ENCODE data around the gene FN3KRP.

DNA sequence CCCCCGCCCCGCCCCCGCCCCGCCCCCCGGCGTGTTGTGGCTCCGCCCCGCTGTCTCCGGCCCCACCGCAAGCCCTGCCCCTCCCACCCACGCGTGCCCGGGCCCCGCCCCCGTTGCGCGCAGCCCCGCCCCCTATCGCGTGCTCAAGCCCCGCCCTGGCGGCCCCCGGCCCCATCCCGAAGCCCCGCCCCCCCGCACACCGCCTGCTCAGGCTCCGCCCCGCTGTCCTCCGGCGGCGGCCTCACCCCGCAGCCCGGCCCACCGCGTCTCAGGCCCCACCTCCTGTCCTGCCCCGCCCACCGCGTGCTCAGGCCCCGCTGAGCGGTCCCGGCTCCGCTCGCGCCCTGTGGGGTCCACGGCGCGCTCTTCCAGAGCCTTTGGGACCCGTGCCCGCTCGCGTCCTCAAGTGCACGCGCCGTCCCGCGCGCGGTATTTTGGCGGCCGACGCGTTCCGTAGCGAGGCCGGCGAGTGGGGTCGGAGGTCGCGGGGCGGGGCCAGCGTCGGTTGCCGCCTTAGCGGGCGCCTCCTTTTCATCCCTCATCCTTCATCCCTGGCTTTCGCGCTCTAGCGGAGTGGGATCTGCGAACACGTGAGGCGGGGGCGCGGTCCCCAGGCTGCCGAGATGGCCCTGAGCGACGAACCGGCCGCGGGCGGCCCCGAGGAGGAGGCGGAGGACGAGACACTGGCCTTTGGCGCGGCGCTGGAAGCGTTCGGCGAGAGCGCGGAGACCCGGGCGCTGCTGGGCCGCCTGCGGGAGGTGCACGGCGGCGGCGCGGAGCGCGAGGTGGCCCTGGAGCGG is 35.3 kb downstream of the FN3KRP start, which contains the start of gene TBCD:
- TF ChIP-seq, protein P1, sequence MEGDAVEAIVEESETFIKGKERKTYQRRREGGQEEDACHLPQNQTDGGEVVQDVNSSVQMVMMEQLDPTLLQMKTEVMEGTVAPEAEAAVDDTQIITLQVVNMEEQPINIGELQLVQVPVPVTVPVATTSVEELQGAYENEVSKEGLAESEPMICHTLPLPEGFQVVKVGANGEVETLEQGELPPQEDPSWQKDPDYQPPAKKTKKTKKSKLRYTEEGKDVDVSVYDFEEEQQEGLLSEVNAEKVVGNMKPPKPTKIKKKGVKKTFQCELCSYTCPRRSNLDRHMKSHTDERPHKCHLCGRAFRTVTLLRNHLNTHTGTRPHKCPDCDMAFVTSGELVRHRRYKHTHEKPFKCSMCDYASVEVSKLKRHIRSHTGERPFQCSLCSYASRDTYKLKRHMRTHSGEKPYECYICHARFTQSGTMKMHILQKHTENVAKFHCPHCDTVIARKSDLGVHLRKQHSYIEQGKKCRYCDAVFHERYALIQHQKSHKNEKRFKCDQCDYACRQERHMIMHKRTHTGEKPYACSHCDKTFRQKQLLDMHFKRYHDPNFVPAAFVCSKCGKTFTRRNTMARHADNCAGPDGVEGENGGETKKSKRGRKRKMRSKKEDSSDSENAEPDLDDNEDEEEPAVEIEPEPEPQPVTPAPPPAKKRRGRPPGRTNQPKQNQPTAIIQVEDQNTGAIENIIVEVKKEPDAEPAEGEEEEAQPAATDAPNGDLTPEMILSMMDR (IDR thresholded peaks at IDR 0.05; ENCODE audit: poor library complexity) = no peak
- no peak for TF ChIP-seq EZH2phosphoT487 (IDR thresholded peaks at IDR 0.05; ENCODE audit: low read depth, severe bottlenecking, unreplicated experiment)

All from hepatocyte (in vitro differentiated cells).